Pulmonary artery endothelial cell (primary cell): Measurements from ENCODE around the gene B3GALT4. TPM values are rescaled to one million over a fixed set of nuclear protein-coding genes. Genes with fewer than 3 reads are reported as not detected.

Experiments
- DNase-seq: peaks from one replicate; pipeline ENCODE4 v3.0.0-alpha.2; 2011; ENCODE audit warnings: low read depth, low spot score
- total RNA-seq: library from RNA; depleted of rRNA; stranded (reverse); fragments of >200 nt; gene quantifications from 2 replicates; pipeline ENCODE4 v1.2.3, GENCODE V29; 2014

B3GALT4 gene
- total RNA-seq, 1 donor from 2014 or later = 2.8 TPM

DNA sequence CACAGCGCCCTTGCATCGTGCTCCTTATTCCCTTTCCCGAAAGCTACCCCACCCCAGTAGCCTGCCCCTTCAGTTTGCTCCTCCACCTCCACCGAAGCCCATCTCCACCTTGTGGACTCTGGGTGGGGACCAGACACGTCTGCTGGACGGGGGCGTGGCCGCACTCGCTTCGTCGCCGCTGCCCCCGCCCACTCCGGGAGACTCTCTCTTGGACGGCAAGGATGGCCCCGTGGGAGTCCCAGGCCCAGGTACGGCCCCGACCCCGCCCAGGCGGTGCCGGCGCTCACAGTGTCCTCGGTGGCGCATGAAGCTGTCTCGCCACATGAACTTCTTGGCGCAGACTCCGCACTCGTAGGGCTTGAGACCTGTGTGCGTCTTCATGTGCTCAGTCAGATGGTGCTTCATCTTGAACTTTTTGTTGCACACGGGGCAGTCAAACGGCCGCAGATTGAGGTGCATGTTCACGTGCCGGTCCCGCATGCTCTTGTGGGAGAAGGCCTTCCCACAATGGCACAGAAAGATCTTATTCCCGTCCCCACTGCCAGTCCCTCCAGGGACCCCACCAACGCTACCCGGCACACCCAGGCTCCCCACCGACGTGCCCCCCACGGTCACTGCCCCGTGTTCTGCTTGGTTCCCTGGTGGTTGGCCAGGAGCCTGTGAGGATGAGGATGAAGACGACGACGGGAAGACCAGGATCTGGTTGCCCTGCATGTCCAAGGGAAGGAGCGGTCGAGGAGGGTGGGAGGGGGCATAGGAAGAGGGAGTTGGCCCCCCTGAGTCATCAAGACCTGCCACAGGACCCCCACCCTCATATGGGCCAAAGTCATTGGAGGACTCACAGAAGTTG, 38.2 kb downstream of the B3GALT4 start:
- DNase-seq = no peak

DNA sequence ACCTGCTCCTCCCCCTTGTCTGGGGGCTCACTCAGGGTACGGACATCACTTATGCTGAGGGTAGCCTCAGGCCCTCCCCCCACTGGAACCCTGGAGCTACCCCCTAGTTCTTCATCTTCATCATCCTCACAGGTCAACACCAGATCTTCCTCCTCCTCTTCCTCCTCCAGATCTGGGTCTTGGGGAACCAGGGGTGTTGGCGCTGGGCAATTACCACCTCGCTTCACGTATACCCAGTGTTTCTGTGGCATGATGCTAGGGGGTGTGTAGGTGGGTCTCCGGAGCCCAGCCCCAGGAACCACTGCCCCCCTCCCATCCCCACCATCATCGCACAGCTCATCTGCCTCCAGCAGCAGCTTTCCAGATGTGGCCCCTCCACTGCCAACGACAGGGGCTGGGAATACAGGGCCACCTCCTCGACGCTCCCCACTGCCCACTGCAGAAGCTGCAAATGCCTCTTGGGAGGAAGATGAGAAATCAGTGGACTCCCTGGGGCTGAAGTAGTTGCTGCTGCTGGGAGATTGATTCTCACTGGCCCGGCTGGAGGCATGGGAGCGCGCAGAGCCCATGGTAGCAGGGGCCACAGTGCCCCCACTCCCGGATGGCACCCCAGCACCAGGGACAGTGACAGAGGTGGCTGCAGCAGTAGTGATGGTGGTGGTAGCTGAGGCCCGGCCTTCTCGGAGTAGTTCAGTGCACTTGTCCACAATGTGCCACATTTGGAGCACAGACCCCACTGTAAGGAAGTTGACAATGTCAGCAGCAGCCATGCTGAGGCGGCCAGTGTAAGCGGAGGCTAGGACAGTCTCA, 39.1 kb downstream of the B3GALT4 start:
- DNase-seq = no peak

DNA sequence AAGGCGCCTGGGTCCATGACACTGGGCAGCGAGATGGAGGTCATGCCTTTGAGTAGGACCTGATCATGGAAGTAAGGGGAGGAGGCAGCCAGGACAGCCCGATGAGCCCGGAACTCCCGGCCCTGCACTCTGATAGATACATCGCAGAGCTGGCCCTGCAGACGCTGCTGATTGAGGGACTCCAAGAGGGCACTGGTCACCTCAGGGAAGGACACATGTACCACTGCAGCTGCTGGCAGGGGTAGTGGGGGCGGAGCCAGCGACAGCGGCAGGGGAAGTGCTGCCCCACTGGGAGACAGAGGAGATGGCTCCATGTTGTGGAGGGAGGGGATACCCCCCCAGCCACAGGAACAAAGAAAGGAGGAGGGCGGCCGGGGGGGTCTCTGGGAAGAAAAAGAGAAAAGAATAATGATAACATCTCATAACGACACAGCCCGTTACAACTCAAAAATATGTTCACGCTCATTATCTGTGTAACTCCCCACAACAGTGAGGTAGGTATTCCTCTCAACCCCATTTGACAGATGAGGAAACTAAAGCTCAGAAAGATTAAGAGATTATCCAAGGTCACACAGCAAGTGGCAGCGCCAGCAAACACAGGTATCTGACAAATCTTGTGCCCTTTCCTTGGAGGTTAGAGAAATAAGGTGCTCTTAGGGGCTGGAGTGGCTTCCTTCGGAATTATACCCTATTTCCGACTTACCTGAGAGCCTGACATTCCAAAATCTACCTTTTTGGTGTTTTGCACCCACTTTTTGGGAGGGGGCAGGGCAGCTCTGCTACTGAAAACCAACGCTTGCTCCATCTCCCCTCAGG, 39.9 kb downstream of the B3GALT4 start:
- DNase-seq = no peak

DNA sequence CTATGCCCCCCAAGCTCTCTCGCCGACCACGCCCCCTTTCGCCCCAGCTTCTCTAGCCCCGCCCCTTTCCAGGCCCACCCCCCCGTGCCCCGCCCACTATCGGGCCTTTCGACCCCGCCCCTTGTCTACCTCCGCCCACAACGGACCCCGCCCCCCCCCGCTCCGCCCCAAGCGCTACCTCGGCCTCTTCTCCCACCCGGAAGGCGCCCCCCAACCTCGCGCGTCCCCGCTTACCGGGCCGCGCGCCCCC, 40.4 kb downstream of the B3GALT4 start:
- DNase-seq = no peak

DNA sequence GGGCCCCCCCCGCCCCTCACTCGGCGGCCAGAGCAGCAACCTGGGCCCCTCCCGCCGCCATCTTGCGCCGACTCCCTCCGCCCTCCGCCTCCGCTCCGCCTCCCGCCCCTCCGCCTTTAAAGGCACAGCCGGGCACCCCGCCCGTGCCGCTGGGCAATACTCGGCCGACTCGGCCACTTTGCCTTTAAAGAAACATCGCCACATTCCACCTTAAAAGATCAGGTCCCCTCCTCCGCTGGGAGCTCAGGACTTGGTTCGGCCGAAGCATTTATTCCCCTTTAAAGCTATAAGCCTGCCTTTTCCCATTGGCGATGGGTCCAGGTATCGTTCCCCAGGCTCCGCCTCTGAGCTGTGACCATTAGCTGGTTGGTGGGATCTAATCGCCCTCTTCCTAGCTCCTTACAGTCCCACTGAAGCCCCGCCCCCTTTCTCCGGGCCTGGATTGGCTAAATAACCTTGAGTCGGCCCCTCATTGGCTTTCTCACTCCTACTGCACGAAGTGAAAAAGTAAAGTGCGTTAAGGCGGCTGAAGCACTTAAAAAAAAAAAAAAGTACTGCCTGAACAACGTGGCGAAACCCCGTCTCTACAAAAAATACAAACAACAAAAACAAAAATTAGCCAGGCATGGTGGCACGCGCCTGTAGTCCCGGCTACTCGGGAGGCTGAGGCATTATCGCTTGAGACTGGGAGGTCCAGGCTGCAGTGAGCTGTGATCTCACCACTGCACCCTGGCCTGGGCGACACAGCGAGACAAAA, 40.9 kb downstream of the B3GALT4 start, which contains the start of gene ZBTB22:
TSS of gene ZBTB22 (minus strand) at position 76 of the 757 bp plus-strand sequence. CDS start 828 bp downstream, outside the sequence.
- peak; percentile 98 for DNase-seq

DNA sequence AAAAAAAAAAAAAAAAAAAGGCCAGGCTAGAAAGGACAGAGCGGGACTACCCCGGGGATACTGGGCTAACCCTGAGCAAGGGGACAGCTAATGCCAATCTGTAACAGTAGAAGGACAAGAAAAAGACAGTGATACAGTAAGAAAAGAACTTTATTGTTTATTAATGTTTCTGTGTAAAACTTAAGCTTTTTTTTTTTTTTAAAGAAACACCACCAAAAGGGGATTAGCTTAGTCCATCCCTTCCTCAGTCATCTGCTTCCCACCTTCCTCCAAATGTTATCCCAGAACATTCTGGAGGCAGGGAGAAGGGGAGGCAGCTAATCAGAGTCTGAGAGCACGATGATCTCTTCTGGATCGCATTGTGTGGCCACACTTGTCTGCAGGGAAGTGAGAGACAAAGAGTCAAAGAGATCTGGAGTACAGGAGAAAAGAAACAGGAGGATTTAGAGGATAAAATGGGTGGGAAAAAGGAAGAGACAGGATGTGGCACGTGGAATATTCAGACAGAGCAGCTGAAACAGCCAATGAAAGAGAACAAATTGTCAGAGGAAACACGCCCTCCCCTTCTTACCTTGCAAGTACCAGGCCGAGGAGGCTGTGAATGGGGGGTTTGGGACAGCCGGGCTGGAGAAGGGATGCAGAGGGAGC, 41.6 kb downstream of the B3GALT4 start:
- no peak for DNase-seq

DNA sequence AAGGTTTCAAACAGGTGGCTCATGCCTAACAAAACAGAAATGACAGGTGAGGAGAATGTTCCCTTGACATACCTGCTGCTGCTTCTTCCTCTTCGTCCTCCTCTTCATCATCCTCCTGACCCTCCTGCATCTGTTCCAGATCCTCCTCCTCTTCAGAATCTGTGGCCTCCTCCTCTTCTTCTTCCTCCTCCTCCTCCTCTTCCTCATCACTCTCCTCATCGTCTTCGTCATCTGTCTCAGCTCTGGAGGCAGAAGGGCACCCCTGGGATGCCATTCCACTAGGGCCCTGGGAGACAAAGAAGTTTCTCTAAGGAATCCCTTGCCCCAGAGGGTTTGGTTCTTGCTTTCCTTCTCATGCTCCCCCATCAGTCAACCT, 43.0 kb downstream of the B3GALT4 start:
- DNase-seq = no peak

DNA sequence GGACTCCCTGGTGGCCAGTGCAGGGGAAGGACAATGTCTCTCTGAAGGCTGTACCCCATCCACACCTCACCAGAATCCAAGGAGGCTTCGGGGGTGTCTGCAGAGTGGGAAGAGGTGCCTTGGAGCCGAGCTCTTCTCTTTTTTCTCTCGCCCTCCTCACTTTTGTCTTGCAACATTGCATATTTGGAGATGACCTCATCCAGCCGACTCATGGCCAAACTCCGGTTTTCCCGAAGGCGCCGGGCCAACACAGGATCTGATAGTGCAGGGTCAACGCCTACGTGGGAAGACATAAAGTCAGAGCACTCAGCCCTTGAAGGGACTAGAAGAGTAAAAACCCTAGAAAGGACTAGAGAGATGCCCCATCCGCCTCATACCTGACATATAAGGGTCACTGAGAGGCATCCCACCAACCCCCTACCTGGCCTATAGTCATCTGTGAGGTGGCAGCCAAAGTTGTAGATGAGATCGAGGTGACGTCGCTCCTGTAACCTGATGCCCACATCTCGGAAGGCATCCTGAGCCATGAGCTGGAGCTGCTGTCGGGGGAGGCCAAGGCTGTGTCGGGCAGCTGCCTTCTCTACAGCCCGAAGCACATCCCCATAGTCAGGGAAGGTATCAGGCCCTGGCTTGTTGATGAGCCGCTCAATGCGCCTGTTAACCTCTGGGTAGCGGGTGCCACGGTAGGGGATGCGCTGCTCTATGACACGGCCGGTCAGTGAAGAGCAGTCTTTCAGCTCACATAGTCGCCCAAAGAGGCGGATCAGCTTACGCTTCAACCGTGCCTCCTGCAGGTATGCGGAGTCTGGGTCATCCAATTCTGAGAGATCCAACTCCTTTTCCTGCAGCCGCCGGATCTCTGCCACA, 43.6 kb downstream of the B3GALT4 start:
- no peak for DNase-seq

DNA sequence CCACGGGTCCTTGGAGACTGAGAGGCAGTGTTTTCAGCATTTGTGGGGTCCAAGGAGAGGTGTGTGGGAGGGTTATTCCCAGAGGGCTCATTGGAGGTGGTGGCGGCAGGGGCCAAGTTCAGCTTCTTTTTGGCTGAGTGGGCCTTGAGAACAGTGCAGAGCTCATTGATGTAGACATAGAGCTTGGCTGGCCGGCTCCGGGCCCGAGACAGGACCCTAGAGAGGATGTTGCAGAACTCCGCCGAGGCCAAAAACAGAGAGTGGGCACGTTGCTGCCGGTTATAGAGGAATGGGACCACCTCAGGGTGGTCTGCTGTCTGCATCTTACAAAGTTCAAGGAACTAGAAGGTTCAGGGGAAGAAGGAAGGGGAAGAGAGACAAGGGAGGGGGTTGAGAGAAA, 44.3 kb downstream of the B3GALT4 start:
- DNase-seq = no peak

DNA sequence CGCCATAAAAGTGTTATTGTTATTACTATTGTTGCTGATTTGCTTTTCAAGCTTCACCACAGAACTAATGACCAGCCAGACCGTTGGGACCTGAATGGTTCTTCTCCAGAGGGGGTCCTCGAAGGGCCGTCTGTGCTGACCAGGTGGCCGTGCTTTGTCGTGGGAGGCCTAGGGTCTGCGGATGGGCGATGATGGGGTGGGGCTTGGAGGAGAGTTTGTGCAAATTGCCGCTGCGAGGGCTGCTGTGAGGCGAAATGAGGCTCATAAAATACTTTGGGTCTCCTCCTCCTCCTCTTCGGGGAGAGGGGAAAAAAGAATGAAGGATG, 46.7 kb downstream of the B3GALT4 start:
- DNase-seq = no peak

DNA sequence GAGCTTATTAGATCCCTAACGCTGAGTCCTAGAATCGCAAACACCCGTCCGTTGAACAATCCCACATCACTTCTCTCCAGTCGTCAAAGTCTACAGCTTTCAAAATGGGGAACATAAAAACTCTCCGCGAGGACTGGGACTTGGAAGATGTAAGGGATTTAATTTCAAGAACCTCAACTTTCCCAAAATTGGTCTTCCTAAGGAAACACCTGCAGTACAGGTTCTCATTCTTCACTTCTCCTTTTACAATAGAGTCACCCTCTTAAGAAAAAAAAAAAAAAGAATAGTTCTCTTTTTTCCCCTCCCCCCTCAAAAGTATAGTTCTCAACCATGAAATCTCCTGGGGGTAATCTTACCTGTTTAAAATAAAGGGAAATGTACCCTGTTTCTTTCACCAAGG, 47.2 kb downstream of the B3GALT4 start:
- DNase-seq = no peak

Other genes with a start within 250 kb of the B3GALT4 start
- 1.4 TPM in 1 of 2 replicates, not detected in the other for gene HLA-DPA1, start 203.5 kb upstream of the B3GALT4 start, total RNA-seq
- gene HLA-DPB1, start 201.1 kb upstream of the B3GALT4 start, total RNA-seq = 0.46 and 10.3 TPM in 2 replicates
- gene COL11A2, start 84.7 kb upstream of the B3GALT4 start, total RNA-seq = 0.07 and 0.11 TPM in 2 replicates
- gene RXRB, start 76.5 kb upstream of the B3GALT4 start, total RNA-seq = 22.4 and 23.6 TPM in 2 replicates
- gene SLC39A7, start 76.3 kb upstream of the B3GALT4 start, total RNA-seq = 107 and 131 TPM in 2 replicates
- 3.5 and 8.6 TPM in 2 replicates for gene HSD17B8, start 72.5 kb upstream of the B3GALT4 start, total RNA-seq
- 23.0 and 27.5 TPM in 2 replicates for gene RING1, start 68.6 kb upstream of the B3GALT4 start, total RNA-seq
- 32.1 and 33.0 TPM in 2 replicates for gene VPS52, start 5.2 kb upstream of the B3GALT4 start, total RNA-seq
- 2,993 and 4,478 TPM in 2 replicates for gene RPS18, start 5.0 kb upstream of the B3GALT4 start, total RNA-seq
- gene WDR46, start 12.1 kb downstream of the B3GALT4 start, total RNA-seq = 90.2 and 94.7 TPM in 2 replicates
- gene PFDN6, start 12.5 kb downstream of the B3GALT4 start, total RNA-seq = 51.2 and 53.3 TPM in 2 replicates
- gene RGL2, start 21.8 kb downstream of the B3GALT4 start, total RNA-seq = 39.4 and 42.5 TPM in 2 replicates
- gene TAPBP, start 37.0 kb downstream of the B3GALT4 start, total RNA-seq = 48.7 and 71.1 TPM in 2 replicates
- gene ZBTB22, start 40.6 kb downstream of the B3GALT4 start, total RNA-seq = 14.3 and 16.4 TPM in 2 replicates
- 48.6 and 49.9 TPM in 2 replicates for gene DAXX, start 45.8 kb downstream of the B3GALT4 start, total RNA-seq
- 19.9 and 40.4 TPM in 2 replicates for gene KIFC1, start 114.7 kb downstream of the B3GALT4 start, total RNA-seq
- gene PHF1, start 133.9 kb downstream of the B3GALT4 start, total RNA-seq = 6.8 and 10.7 TPM in 2 replicates
- 49.5 and 51.8 TPM in 2 replicates for gene CUTA, start 141.0 kb downstream of the B3GALT4 start, total RNA-seq
- gene SYNGAP1, start 142.9 kb downstream of the B3GALT4 start, total RNA-seq = 1.5 and 2.2 TPM in 2 replicates
- gene ZBTB9, start 177.5 kb downstream of the B3GALT4 start, total RNA-seq = 6.1 and 6.7 TPM in 2 replicates